ENCODE measurements around the gene NF2. TPM values are rescaled to one million over a fixed set of nuclear protein-coding genes. Genes with fewer than 3 reads are reported as not detected.

The NF2 gene
- total and polyA plus RNA-seq, 2 experiments from 2014 or later: 14.4 to 54.5 TPM

- TF ChIP-seq CTCF (conservative IDR thresholded peaks at IDR 0.05; ENCODE audit: low read depth in 2 of 2) (no peak), CREB1 (CRISPR knock-in tag; IDR thresholded peaks at IDR 0.05; ENCODE audit: low read depth) (no peak), ZNF114 (CRISPR knock-in tag; IDR thresholded peaks at IDR 0.05) (no peak)
Observed at GRCh38 chr22:29674121-29674520, 70.7 kb downstream of the NF2 start (continued).

GRCh38 chr22:29679316-29679715, 75.9 kb downstream of the NF2 start:
- Histone ChIP-seq H3K4me3 (no peak overlapping the region), H3K4me1 (ENCODE audit: insufficient read depth) (no peaks in the 10 kb centered on the region), H4K20me1 (replicated peaks; ENCODE audit: insufficient read depth) (peaks cover 6% of the 10 kb centered on the region; the same call in 1 of the 2 replicates), H3F3A (replicated peaks; ENCODE audit: low read depth) (no peaks in the 10 kb centered on the region), H3K79me2 (replicated peaks; ENCODE audit: insufficient read depth) (no peaks in the 10 kb centered on the region), H3K27ac (ENCODE audit: low read depth) (no peak overlapping the region), H2AFZ (no peak overlapping the region), H3K27me3 (ENCODE audit: insufficient read depth) (no peaks in the 10 kb centered on the region), H3K4me2 (no peak overlapping the region), H3K9me2 (ENCODE audit: insufficient read depth) (no peaks in the 10 kb centered on the region), H3K36me3 (ENCODE audit: insufficient read depth) (peaks cover 12% of the 10 kb centered on the region; the same call in 1 of the 2 replicates)
- H3K4me1 Mint-ChIP-seq: no peaks in the 10 kb centered on the region
- peaks cover 8% of the 10 kb centered on the region for H3K27me3 Mint-ChIP-seq (ENCODE audit: insufficient read depth, low read depth, poor library complexity)
- ATAC-seq (no peak), DNase-seq (ENCODE audit: low spot score) (no peak)
- H3K9me3 Mint-ChIP-seq: no peaks in the 10 kb centered on the region
- no peak overlapping the region for H3K4me3 Mint-ChIP-seq
- peaks cover 26% of the 10 kb centered on the region for H3K36me3 Mint-ChIP-seq (ENCODE audit: low read depth)
- H3K27ac Mint-ChIP-seq: no peak overlapping the region
- TF ChIP-seq NANOG (IDR thresholded peaks at IDR 0.05; ENCODE audit: borderline replicate concordance): no peak
- no peak for TF ChIP-seq EZH2 (IDR thresholded peaks at IDR 0.05; ENCODE audit: low read depth, unreplicated experiment)
- no peak for TF ChIP-seq CTCF (conservative IDR thresholded peaks at IDR 0.05; ENCODE audit: low read depth in 2 of 2)
- TF ChIP-seq ZNF114 (CRISPR knock-in tag; IDR thresholded peaks at IDR 0.05): no peak
- no peak for TF ChIP-seq EZH2phosphoT487 (IDR thresholded peaks at IDR 0.05; ENCODE audit: unreplicated experiment)
- no peak for TF ChIP-seq ZNF331 (CRISPR knock-in tag; IDR thresholded peaks at IDR 0.05; ENCODE audit: low read depth)
- no peak for TF ChIP-seq ETS1 (IDR thresholded peaks at IDR 0.05)
- TF ChIP-seq REST (IDR thresholded peaks at IDR 0.05; ENCODE audit: unreplicated experiment): no peak
- TF ChIP-seq STAT1 (IDR thresholded peaks at IDR 0.05; ENCODE audit: unreplicated experiment): no peak
- TF ChIP-seq CREB1 (CRISPR knock-in tag; IDR thresholded peaks at IDR 0.05; ENCODE audit: low read depth): no peak
- no peak for TF ChIP-seq POLR2AphosphoS5 (IDR thresholded peaks at IDR 0.05; ENCODE audit: low read depth)
